Epithelial cell of esophagus (primary cell): ENCODE measurements around the gene UNC13C.

Experiments used
- DNase-seq: peaks from one replicate; pipeline ENCODE4 v3.0.0; 2010; ENCODE audit warnings: low read depth
- H3K4me3 ChIP-seq: 2 replicates; pipeline ENCODE4 v1.5.1; 2011; ENCODE audit warnings: mild to moderate bottlenecking, low read length, control low read depth
- CTCF ChIP-seq: IDR thresholded peaks from 2 replicates; pipeline ENCODE4 v1.5.1; 2011; ENCODE audit warnings: low read depth, mild to moderate bottlenecking, low read length, control low read depth, inconsistent platforms; ENCODE audit not compliant: insufficient read depth; ENCODE audit errors: missing control alignments

Gene UNC13C

GRCh38 chr15:54577476-54578250 lies 599.4 kb downstream of the UNC13C start:
- H3K4me3 ChIP-seq = no peak overlapping the region
- no peak for TF ChIP-seq CTCF
- DNase-seq = no peak

GRCh38 chr15:54579855-54580254 lies 601.6 kb downstream of the UNC13C start:
- no peak overlapping the region for H3K4me3 ChIP-seq
- DNase-seq = no peak
- no peak for TF ChIP-seq CTCF

- TF ChIP-seq CTCF = no peak
- DNase-seq = peak; percentile 36
- no peak overlapping the region for H3K4me3 ChIP-seq
Observed at GRCh38 chr15:54580643-54581042, 602.4 kb downstream of the UNC13C start.

GRCh38 chr15:54582863-54583643 lies 604.8 kb downstream of the UNC13C start:
- no peak for TF ChIP-seq CTCF
- DNase-seq = no peak
- no peak overlapping the region for H3K4me3 ChIP-seq

GRCh38 chr15:54585063-54585462 lies 606.8 kb downstream of the UNC13C start:
- DNase-seq = no peak
- no peak overlapping the region for H3K4me3 ChIP-seq
- no peak for TF ChIP-seq CTCF

- DNase-seq = no peak
- H3K4me3 ChIP-seq = no peak overlapping the region
- no peak for TF ChIP-seq CTCF
Observed at GRCh38 chr15:54594115-54594514, 615.9 kb downstream of the UNC13C start.
